Activated effector memory CD4-positive, alpha-beta T cell treated with anti-CD3 and anti-CD28 coated beads, Interleukin-2, amount 50 U/mL, for 16 hours (primary cell): ENCODE results near the gene CDC73.
A peak's percentile ranks its signal among the peaks of the same experiment; 100 is the strongest.

ENCODE experiments used
- DNase-seq: peaks from one replicate; pipeline ENCODE4 v3.0.0-alpha.2; 2020

CDC73 gene

GRCh38 chr1:193121616-193122593, at the start of gene CDC73:
TSS of gene CDC73 (plus strand) at chr1:193122031. CDS start at chr1:193122201, 170 bp downstream.
- peak; percentile 100 for DNase-seq

- no peak for DNase-seq
Observed at GRCh38 chr1:193077991-193078390, 43.8 kb upstream of the CDC73 start.

- DNase-seq: no peak
Observed at GRCh38 chr1:193079187-193079586, 42.6 kb upstream of the CDC73 start.

- DNase-seq: no peak
Observed at GRCh38 chr1:193083365-193084088, 38.3 kb upstream of the CDC73 start.

GRCh38 chr1:193085263-193085662, 36.6 kb upstream of the CDC73 start:
- DNase-seq: no peak

- DNase-seq: no peak
Observed at GRCh38 chr1:193086342-193086741, 35.5 kb upstream of the CDC73 start.

- no peak for DNase-seq
Observed at GRCh38 chr1:193087893-193088292, 33.9 kb upstream of the CDC73 start.

- no peak for DNase-seq
Observed at GRCh38 chr1:193090865-193091264, 31.0 kb upstream of the CDC73 start.

- DNase-seq: no peak
Observed at GRCh38 chr1:193094112-193094511, 27.7 kb upstream of the CDC73 start.

- DNase-seq: no peak
Observed at GRCh38 chr1:193102662-193103061, 19.2 kb upstream of the CDC73 start.

GRCh38 chr1:193103759-193104501, 17.9 kb upstream of the CDC73 start:
- DNase-seq: no peak

- peak; percentile 73 for DNase-seq
Observed at GRCh38 chr1:193104502-193104906, 17.3 kb upstream of the CDC73 start.

GRCh38 chr1:193104907-193105820, 16.7 kb upstream of the CDC73 start, which contains the start of gene GLRX2:
TSS of gene GLRX2 (minus strand) at chr1:193105414. CDS start at chr1:193105382, 32 bp downstream.
- peak; percentile 87 for DNase-seq

GRCh38 chr1:193105821-193106177, 16.0 kb upstream of the CDC73 start:
- no peak for DNase-seq

- no peak for DNase-seq
Observed at GRCh38 chr1:193108471-193108870, 13.4 kb upstream of the CDC73 start.

- no peak for DNase-seq
Observed at GRCh38 chr1:193109619-193110018, 12.2 kb upstream of the CDC73 start.

GRCh38 chr1:193110246-193110645, 11.6 kb upstream of the CDC73 start:
- no peak for DNase-seq

GRCh38 chr1:193110864-193111263, 11.0 kb upstream of the CDC73 start:
- DNase-seq: no peak

GRCh38 chr1:193111641-193112090, 10.2 kb upstream of the CDC73 start:
- DNase-seq: no peak

GRCh38 chr1:193113258-193113991, 8.4 kb upstream of the CDC73 start:
- no peak for DNase-seq

- no peak for DNase-seq
Observed at GRCh38 chr1:193113992-193114332, 7.9 kb upstream of the CDC73 start.
